GM19239 (cell line): ENCODE measurements around the gene AEBP1.

Source experiments
- DNase-seq: peaks from one replicate; pipeline ENCODE4 v3.0.0; 2011; ENCODE audit warnings: low spot score; ENCODE audit not compliant: insufficient read length
- FAIRE-seq: peaks from 2 replicates; lab custom pipeline; 2011; peaks lifted over from hg19 to GRCh38; lab: Jason Lieb, UNC

AEBP1 gene

DNA sequence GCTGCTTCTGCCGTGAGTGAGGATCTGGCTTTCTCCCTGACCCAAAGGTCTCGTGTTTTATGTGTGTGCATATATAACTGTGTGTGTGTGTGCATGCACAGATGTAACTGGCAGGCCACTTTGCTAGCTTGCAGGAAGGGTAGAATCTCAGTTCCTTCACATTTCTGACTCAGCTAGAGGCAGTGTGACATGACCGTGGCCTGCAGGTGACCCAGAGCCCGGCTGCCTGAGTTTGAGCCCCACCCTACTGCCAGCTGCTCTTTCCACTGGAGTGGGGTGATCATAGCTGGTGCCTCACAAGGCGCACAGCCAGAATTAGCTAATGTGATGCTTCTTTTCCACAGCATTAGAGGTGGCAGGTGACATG lies 46.3 kb downstream of the AEBP1 start:
- no peak for DNase-seq
- FAIRE-seq = no peak

DNA sequence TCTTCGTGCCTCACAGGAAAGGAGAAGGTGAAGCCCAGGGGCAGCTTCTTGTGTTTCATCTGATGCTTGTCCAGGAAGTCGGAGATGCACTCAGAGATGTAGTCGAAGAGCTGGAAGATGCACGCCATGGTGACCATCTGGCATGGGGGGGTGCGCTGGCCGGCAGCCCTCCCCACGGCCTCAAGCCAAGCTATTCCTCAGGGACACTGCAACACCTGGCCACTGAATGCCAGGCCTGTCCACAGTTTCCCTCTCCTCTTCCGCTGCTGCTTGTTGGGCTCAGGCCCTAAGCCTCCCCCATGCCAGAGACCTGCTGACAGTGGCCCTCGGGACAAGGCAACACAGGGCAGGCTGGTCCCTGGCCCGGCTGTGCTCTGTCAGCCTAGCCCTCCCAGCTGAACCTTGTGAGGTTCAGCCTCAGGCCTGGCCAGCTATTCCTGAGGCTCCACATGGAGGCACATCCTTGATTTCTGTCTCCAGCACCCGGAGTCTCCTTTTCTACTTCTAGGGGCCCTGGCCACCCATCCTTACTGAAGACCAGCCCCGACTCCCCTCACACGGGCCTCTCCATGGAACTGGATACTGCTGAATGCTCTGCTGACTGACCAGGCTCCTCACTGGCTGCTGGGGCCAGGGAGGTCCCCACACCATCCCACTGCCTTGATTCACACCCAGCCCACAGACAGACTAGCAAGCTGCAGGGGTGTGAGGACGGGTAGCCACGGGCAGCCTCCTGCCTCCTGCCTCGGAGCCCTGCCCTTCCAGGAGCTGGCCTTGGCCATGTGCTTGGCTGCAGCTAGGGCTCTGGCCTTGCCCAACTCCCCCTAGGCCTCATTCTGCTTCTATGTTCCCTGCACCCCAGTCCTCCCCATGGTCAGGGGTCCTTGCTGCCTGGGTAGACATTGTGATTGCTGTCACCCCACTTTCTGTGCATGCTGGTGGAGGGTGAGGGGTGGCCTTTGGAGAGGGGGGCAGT lies 47.1 kb downstream of the AEBP1 start:
- DNase-seq (no peak), FAIRE-seq (no peak)

- no peak for DNase-seq
- FAIRE-seq = no peak
Observed at GRCh38 chr7:44151956-44152355, 47.8 kb downstream of the AEBP1 start.

DNA sequence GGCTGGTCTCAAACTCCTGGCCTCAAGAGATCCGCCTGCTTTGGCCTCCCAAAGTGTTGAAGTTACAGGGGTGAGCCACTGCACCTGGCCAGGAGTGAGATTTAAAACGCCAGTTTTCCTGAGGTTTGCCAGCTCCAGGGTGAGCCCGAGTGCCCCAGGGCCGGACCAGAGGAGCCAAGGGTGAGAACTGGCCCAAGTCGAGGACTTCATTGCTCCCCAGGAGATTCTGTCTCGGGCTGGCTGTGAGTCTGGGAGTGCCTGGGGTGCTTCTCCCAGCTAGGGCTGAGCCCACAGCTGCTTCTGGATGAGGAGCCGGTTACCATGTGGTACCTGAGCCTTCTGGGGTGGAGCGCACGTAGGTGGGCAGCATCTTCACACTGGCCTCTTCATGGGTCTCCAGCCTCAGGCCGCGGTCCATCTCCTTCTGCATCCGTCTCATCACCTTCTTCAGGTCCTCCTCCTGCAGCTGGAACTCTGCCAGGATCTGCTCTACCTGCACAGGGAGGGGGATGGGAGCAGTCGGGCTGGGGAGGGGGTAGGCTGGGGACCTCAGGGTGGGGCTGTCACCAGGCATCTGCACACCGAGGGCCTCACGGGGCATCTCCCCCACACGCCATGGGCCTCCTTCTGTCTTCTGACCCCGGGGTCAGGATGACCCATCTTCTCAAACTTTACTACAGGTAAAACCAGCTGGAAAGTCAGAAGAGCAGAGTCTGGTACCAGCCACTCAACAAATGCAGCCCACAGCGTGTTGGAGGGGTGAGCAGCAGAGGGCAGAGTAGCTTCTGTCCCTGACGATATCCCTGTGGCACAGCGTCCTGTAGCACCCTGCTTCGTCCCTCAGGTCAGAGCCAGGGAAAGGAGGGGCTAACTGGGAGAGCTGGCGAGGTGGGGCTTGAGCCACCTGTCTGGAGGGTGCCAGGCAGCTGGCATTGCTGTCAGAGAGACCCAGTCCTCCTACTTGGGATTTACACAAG lies 49.1 kb downstream of the AEBP1 start:
- FAIRE-seq (no peak), DNase-seq (no peak)

GRCh38 chr7:44153948-44154335 lies 49.8 kb downstream of the AEBP1 start:
- FAIRE-seq = no peak
- no peak for DNase-seq

- no peak for DNase-seq
- FAIRE-seq = no peak
Observed at GRCh38 chr7:44154703-44155102, 50.6 kb downstream of the AEBP1 start.

- no peak for FAIRE-seq
- DNase-seq = no peak
Observed at GRCh38 chr7:44155191-44156185, 51.3 kb downstream of the AEBP1 start.

- FAIRE-seq (no peak), DNase-seq (no peak)
Observed at GRCh38 chr7:44156453-44157010, 52.4 kb downstream of the AEBP1 start.

DNA sequence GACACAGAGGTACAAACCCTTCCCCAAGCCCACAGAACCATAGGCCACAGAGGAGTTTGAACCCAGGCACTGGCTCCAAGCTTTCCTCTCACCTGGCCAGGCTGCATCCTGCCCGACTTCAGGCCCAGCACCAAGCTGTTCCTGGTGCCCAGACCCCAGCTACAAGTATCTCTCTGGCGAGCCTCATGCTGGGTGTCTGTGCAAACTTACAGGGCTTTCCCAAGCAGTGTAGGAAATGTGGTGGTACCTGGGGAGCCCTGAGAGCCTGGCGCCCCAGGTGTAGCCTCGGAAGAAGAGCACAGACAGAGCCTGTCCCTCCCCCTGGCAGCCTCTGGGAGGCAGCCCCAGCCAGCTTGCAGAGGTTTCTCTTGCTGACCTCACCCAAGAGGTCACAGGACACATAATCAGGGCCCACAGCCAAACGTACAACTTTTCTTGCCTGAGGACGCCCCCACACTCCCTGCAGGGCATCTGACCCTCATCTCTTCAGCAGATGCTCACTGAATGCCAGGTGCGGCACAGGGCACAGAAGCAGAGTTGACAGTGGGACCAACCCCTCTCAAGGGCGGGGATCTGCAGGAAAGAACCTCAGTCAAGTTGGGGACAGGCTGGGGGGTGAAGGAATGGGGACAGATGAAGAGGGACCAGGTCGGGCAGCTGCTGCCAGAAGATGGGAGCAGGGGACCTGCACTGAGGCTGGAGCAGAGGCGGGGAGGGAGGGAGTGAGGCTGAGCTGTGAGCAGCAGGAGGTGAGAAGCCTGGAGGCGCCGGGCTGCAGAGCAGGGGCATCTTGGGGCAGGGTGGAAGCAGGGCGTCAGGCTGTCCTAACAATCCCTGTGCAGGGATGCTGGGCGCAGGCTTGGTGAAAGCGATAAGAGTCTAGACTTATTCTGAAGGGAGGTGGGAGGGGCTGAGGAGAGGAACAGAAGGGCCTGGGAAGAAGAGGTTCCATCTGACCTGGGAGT lies 53.3 kb downstream of the AEBP1 start:
- FAIRE-seq (no peak), DNase-seq (no peak)

DNA sequence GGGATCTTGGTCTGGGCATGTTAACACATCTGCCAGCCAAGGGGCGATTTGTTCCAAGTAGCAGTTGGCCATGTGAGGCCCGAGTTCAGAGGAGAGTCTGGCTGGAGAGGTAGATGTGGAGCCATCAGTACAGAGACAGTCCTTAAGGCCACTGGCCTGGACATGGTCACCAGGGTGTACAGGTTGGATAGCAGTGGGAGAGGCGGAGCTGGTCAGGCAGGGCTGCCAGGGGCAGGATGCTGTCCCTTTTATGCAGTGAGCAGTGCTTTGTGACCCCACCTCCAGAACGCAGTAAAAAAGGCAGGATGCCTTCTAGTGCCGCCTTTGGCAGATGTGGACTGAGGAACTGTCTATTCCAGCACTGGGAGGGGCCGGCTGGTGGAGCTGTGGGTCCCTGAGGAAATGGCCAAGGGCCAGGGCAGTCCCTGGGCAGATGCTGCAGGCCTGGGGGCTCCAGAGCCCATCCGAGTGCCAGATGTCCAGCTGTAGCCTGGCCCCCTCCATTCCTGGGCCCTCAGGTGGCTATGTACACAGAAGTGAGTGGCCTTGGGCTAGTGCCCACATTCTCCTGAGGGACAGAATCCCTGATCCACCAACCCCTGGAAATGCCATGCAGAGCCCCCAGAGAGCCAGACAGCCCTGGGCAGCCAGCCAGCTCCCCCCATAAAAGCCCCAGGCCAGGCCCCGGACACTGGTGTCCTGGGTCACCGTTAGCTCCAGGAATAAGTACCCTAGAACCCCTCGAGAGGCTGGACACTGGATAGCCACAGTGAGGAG lies 54.1 kb downstream of the AEBP1 start:
- DNase-seq (no peak), FAIRE-seq (no peak)

DNA sequence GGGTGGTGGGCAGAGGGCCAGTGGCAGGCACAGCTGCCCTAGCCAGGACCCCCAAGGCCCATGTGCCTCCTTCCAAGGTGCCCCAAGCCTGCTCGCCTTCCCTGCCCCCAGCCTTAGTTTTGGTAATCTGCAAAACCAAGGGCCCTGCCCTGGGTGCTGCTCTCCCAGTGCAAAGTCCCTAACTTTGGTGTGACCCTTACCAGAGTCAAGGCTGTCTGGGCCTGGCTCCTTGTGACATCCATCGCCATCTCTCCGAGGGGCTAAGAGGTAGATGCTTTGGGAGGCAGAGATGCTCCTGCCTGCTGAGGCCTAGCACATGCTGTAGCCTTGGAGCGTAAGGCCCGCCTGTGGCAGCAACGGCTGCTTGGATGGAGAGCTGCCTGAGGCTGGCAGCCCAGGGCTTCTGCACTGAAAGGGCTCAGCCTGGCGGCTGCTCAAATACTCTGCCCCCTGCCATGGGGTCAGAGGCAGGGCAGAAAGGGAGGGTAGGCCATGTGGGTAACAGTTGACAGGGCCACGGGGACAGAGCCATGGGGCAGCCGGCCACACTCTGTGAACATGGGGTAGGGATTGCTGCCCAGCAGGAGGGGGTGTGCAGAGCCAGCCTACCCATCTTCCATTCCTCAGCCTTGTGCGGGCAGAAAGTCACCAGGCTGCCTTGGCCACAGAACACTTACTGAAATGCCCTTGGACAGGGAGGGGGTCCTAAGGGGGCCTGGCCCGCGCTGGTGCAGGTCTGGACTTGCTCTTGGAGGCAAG lies 54.9 kb downstream of the AEBP1 start:
- FAIRE-seq (no peak), DNase-seq (no peak)

DNA sequence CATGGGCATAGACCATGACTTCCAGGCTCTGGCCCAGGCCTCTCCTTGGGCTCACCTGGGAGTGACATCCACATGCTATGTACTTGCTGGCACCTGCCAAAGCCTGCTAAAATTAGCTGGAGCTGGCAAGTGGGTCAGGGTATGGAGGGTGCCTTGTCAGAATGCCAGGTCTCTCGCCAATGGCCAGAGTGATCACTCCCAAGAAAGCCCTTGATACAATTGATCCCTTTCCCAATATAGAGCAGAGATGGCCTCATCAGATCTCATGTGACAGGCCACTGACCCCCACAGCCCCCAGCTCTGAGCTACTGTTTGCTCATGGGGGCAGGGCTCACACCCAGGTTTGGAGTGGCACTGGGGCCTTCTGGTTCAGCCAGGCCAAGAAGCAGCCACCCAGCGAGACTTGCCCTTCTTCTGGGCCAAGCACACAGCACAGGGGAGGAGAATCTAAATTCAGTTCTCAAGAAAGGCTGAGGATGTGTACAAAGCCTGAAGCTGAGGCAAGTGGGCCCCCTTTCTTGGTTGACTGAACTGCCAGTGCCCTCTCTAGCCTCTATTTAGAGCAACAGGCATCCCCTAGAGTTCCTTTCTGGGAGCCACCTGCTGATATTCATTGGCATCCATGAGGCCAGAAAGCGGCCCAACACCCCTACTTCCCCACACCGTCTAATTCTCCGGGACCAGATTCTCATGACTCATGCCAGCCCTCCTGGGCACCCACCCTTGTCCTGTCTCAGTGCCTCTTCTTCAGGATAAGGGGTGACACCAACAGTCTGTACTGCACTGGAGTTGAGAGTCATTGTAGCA lies 55.9 kb downstream of the AEBP1 start:
- FAIRE-seq = no peak
- DNase-seq = no peak

- FAIRE-seq = no peak
- no peak for DNase-seq
Observed at GRCh38 chr7:44161371-44161770, 57.2 kb downstream of the AEBP1 start.

GRCh38 chr7:44162179-44162578 lies 58.0 kb downstream of the AEBP1 start:
- no peak for FAIRE-seq
- DNase-seq = no peak

- no peak for FAIRE-seq
- no peak for DNase-seq
Observed at GRCh38 chr7:44162785-44163395, 58.7 kb downstream of the AEBP1 start.

GRCh38 chr7:44163591-44163990 lies 59.4 kb downstream of the AEBP1 start:
- no peak for DNase-seq
- FAIRE-seq = no peak
